ENCODE data around the gene ZSWIM7. TPM values are rescaled to one million over a fixed set of nuclear protein-coding genes. Genes with fewer than 3 reads are reported as not detected.

The ZSWIM7 gene
- total and polyA plus RNA-seq, 4 experiments from 2014 or later, result 30.2 to 66.5 (median 43.9) TPM

GRCh38 chr17:16036261-16036660, 36.8 kb upstream of the ZSWIM7 start:
- H3K4me1 Mint-ChIP-seq, result peaks cover 5 to 17% (median 7%) of the 10 kb centered on the region in 4 donors
- no peak overlapping the region for H3K4me3 Mint-ChIP-seq

GRCh38 chr17:16033729-16034349, 34.3 kb upstream of the ZSWIM7 start:
- no peak overlapping the region for H3K4me3 ChIP-seq (ENCODE audit: low read length in 2 of 2)
- H3K4me3 Mint-ChIP-seq, result no peak overlapping the region
- no peaks in the 10 kb centered on the region for H3K27me3 ChIP-seq (ENCODE audit: insufficient read depth, low read length)
- intact Hi-C loops (cut with micrococcal nuclease), result no loop called here
- peaks cover 4% of the 10 kb centered on the region for H3K4me1 ChIP-seq (ENCODE audit: insufficient read depth, low read length)
- CTCF ChIA-PET (ENCODE audit: partially characterized antibody), result no interaction called here
- H3K27ac Mint-ChIP-seq, result peak overlapping the region in 4 of 7 donors; percentile 9 to 83 (median 40)
- H3K4me1 Mint-ChIP-seq, result peaks cover 5 to 17% (median 7%) of the 10 kb centered on the region in 4 donors
- POLR2A ChIA-PET (ENCODE audit: partially characterized antibody), result no interaction called here
- peaks cover 78% of the 10 kb centered on the region for H3K36me3 ChIP-seq (ENCODE audit: insufficient read depth, low read length)
- no peaks in the 10 kb centered on the region for H3K27me3 Mint-ChIP-seq
- no peak overlapping the region for H3K27ac ChIP-seq (ENCODE audit: low read depth, low read length)
- no peaks in the 10 kb centered on the region for H3K9me3 Mint-ChIP-seq
- no peaks in the 10 kb centered on the region for H3K9me3 ChIP-seq (ENCODE audit: control insufficient read depth in 1 of 2, low read length in 2 of 2)
- DNase-seq, result no peak
- H3K36me3 Mint-ChIP-seq, result peaks cover 55 to 89% of the 10 kb centered on the region in 2 donors

More at GRCh38 chr17:16036261-16036660, 36.8 kb upstream of the ZSWIM7 start:
- Mint-ChIP-seq H3K9me3 (no peaks in the 10 kb centered on the region), H3K27me3 (no peaks in the 10 kb centered on the region), H3K27ac (peak overlapping the region in 3 of 7 donors; percentile 12 to 58 (median 50)), H3K36me3 (peaks cover 46 to 88% of the 10 kb centered on the region in 2 donors)
- peaks cover 79% of the 10 kb centered on the region for H3K36me3 ChIP-seq (ENCODE audit: insufficient read depth, low read length)
- no peak overlapping the region for H3K4me3 ChIP-seq (ENCODE audit: low read length in 2 of 2)
- no peak for DNase-seq
- ChIA-PET POLR2A (ENCODE audit: partially characterized antibody) (interaction anchor here (1.1 to 1.3 kb wide), 2 partner anchors 9 to 52 kb away, joined by 3 read pairs; no protein-coding TSS in a partner anchor), CTCF (ENCODE audit: partially characterized antibody) (no interaction called here)
- intact Hi-C loops (cut with micrococcal nuclease), result no loop called here
- no peaks in the 10 kb centered on the region for H3K27me3 ChIP-seq (ENCODE audit: insufficient read depth, low read length)
- H3K4me1 ChIP-seq (ENCODE audit: insufficient read depth, low read length), result peaks cover 4% of the 10 kb centered on the region
- no peak overlapping the region for H3K27ac ChIP-seq (ENCODE audit: low read depth, low read length)
- no peaks in the 10 kb centered on the region for H3K9me3 ChIP-seq (ENCODE audit: control insufficient read depth in 1 of 2, low read length in 2 of 2)

- peak overlapping the region; percentile 27 for H3K27ac ChIP-seq (ENCODE audit: low read depth, low read length)
- H3K4me1 ChIP-seq (ENCODE audit: insufficient read depth, low read length), result peaks cover 11% of the 10 kb centered on the region
- Mint-ChIP-seq H3K27me3 (no peaks in the 10 kb centered on the region), H3K27ac (peak overlapping the region; percentile 48 to 90 (median 87)), H3K9me3 (peaks cover 0 to 2% (median 0%) of the 10 kb centered on the region in 8 donors), H3K36me3 (peaks cover 73 to 88% of the 10 kb centered on the region in 2 donors), H3K4me3 (no peak overlapping the region), H3K4me1 (peaks cover 6 to 16% (median 15%) of the 10 kb centered on the region in 4 donors)
- no peak overlapping the region for H3K4me3 ChIP-seq (ENCODE audit: low read length in 2 of 2)
- CTCF ChIA-PET (ENCODE audit: partially characterized antibody), result no interaction called here
- POLR2A ChIA-PET (ENCODE audit: partially characterized antibody), result interaction anchor here (0.6 kb wide), 1 partner anchor 28 kb away, joined by 3 read pairs; the partner anchor contains the start of gene TTC19
- peaks cover 74% of the 10 kb centered on the region for H3K36me3 ChIP-seq (ENCODE audit: insufficient read depth, low read length)
- DNase-seq, result peak in 4 of 5 donors; percentile 6 to 61 (median 12)
- H3K27me3 ChIP-seq (ENCODE audit: insufficient read depth, low read length), result no peaks in the 10 kb centered on the region
- intact Hi-C loops (cut with micrococcal nuclease), result no loop called here
- H3K9me3 ChIP-seq (ENCODE audit: control insufficient read depth in 1 of 2, low read length in 2 of 2), result no peaks in the 10 kb centered on the region
These were observed 28.4 kb upstream of the ZSWIM7 start for GRCh38 chr17:16027708-16028584.

GRCh38 chr17:16026895-16027294, 27.4 kb upstream of the ZSWIM7 start:
- no peak overlapping the region for H3K27ac ChIP-seq (ENCODE audit: low read depth, low read length)
- no peak overlapping the region for H3K4me3 ChIP-seq (ENCODE audit: low read length in 2 of 2)
- H3K4me1 ChIP-seq (ENCODE audit: insufficient read depth, low read length), result peaks cover 11% of the 10 kb centered on the region
- H3K9me3 Mint-ChIP-seq, result peaks cover 0 to 2% (median 0%) of the 10 kb centered on the region in 8 donors
- peaks cover 64% of the 10 kb centered on the region for H3K36me3 ChIP-seq (ENCODE audit: insufficient read depth, low read length)
- no peaks in the 10 kb centered on the region for H3K9me3 ChIP-seq (ENCODE audit: control insufficient read depth in 1 of 2, low read length in 2 of 2)
- DNase-seq, result no peak
- H3K27me3 Mint-ChIP-seq, result no peaks in the 10 kb centered on the region
- H3K4me1 Mint-ChIP-seq, result peaks cover 7 to 22% (median 15%) of the 10 kb centered on the region in 4 donors
- CTCF ChIA-PET (ENCODE audit: partially characterized antibody), result no interaction called here
- H3K36me3 Mint-ChIP-seq, result peaks cover 64 to 85% of the 10 kb centered on the region in 2 donors
- intact Hi-C loops (cut with micrococcal nuclease), result no loop called here
- H3K4me3 Mint-ChIP-seq, result no peak overlapping the region
- no peaks in the 10 kb centered on the region for H3K27me3 ChIP-seq (ENCODE audit: insufficient read depth, low read length)
- POLR2A ChIA-PET (ENCODE audit: partially characterized antibody), result interaction anchor here (1.0 kb wide), 1 partner anchor 28 kb away, joined by 3 read pairs; the partner anchor contains the start of genes TTC19 and ZSWIM7
- H3K27ac Mint-ChIP-seq, result peak overlapping the region in 5 of 7 donors; percentile 68 to 90 (median 87)

- Mint-ChIP-seq H3K9me3 (peaks cover 0 to 2% (median 0%) of the 10 kb centered on the region in 8 donors), H3K4me3 (no peak overlapping the region), H3K4me1 (peaks cover 9 to 30% (median 18%) of the 10 kb centered on the region in 4 donors), H3K27me3 (no peaks in the 10 kb centered on the region), H3K27ac (peak overlapping the region in 2 of 7 donors; percentile 60 to 77), H3K36me3 (peaks cover 56 to 78% of the 10 kb centered on the region in 2 donors)
- H3K4me3 ChIP-seq (ENCODE audit: low read length in 2 of 2), result no peak overlapping the region
- peaks cover 57% of the 10 kb centered on the region for H3K36me3 ChIP-seq (ENCODE audit: insufficient read depth, low read length)
- no peak overlapping the region for H3K27ac ChIP-seq (ENCODE audit: low read depth, low read length)
- no peaks in the 10 kb centered on the region for H3K9me3 ChIP-seq (ENCODE audit: control insufficient read depth in 1 of 2, low read length in 2 of 2)
- H3K27me3 ChIP-seq (ENCODE audit: insufficient read depth, low read length), result no peaks in the 10 kb centered on the region
- intact Hi-C loops (cut with micrococcal nuclease), result no loop called here
- POLR2A ChIA-PET (ENCODE audit: partially characterized antibody), result interaction anchor here (1.5 kb wide), 1 partner anchor 14 kb away, joined by 3 read pairs; no protein-coding TSS in a partner anchor
- CTCF ChIA-PET (ENCODE audit: partially characterized antibody), result no interaction called here
- DNase-seq, result no peak
- H3K4me1 ChIP-seq (ENCODE audit: insufficient read depth, low read length), result peaks cover 11% of the 10 kb centered on the region
These were observed 25.7 kb upstream of the ZSWIM7 start for GRCh38 chr17:16025202-16025601.

GRCh38 chr17:16023881-16024280, 24.4 kb upstream of the ZSWIM7 start:
- intact Hi-C loops (cut with micrococcal nuclease), result no loop called here
- peaks cover 49% of the 10 kb centered on the region for H3K36me3 ChIP-seq (ENCODE audit: insufficient read depth, low read length)
- POLR2A ChIA-PET (ENCODE audit: partially characterized antibody), result no interaction called here

GRCh38 chr17:16019347-16019746, 19.8 kb upstream of the ZSWIM7 start:
- DNase-seq, result no peak
- peaks cover 21 to 65% of the 10 kb centered on the region in 2 donors for H3K36me3 Mint-ChIP-seq
- H3K36me3 ChIP-seq (ENCODE audit: insufficient read depth, low read length), result peaks cover 22% of the 10 kb centered on the region
- H3K4me3 Mint-ChIP-seq, result no peak overlapping the region
- no peaks in the 10 kb centered on the region for H3K4me1 ChIP-seq (ENCODE audit: insufficient read depth, low read length)
- ChIA-PET CTCF (ENCODE audit: partially characterized antibody) (no interaction called here), POLR2A (ENCODE audit: partially characterized antibody) (no interaction called here)
- no peaks in the 10 kb centered on the region for H3K9me3 ChIP-seq (ENCODE audit: control insufficient read depth in 1 of 2, low read length in 2 of 2)
- H3K4me3 ChIP-seq (ENCODE audit: low read length in 2 of 2), result no peak overlapping the region
- peaks cover 10 to 26% (median 12%) of the 10 kb centered on the region in 4 donors for H3K4me1 Mint-ChIP-seq
- intact Hi-C loops (cut with micrococcal nuclease), result no loop called here
- no peaks in the 10 kb centered on the region for H3K27me3 Mint-ChIP-seq
- H3K27ac ChIP-seq (ENCODE audit: low read depth, low read length), result no peak overlapping the region
- peak overlapping the region in 1 of 7 donors; percentile 71 for H3K27ac Mint-ChIP-seq
- no peaks in the 10 kb centered on the region for H3K27me3 ChIP-seq (ENCODE audit: insufficient read depth, low read length)
- H3K9me3 Mint-ChIP-seq, result no peaks in the 10 kb centered on the region

More at GRCh38 chr17:16023881-16024280, 24.4 kb upstream of the ZSWIM7 start:
- Mint-ChIP-seq H3K9me3 (peaks cover 0 to 2% (median 0%) of the 10 kb centered on the region in 8 donors), H3K27ac (peak overlapping the region in 4 of 7 donors; percentile 8 to 56 (median 24)), H3K36me3 (peaks cover 47 to 78% of the 10 kb centered on the region in 2 donors), H3K4me3 (no peak overlapping the region), H3K27me3 (no peaks in the 10 kb centered on the region), H3K4me1 (peaks cover 11 to 30% (median 18%) of the 10 kb centered on the region in 4 donors)
- no peak for DNase-seq
- H3K27me3 ChIP-seq (ENCODE audit: insufficient read depth, low read length), result no peaks in the 10 kb centered on the region
- no peak overlapping the region for H3K4me3 ChIP-seq (ENCODE audit: low read length in 2 of 2)
- CTCF ChIA-PET (ENCODE audit: partially characterized antibody), result no interaction called here
- H3K9me3 ChIP-seq (ENCODE audit: control insufficient read depth in 1 of 2, low read length in 2 of 2), result no peaks in the 10 kb centered on the region
- H3K27ac ChIP-seq (ENCODE audit: low read depth, low read length), result no peak overlapping the region
- peaks cover 11% of the 10 kb centered on the region for H3K4me1 ChIP-seq (ENCODE audit: insufficient read depth, low read length)

Data from CD4-positive, alpha-beta memory T cell (primary cell).